Mammary epithelial cell (primary cell): ENCODE data around the gene SCYL2.

ENCODE experiments used
- EZH2 ChIP-seq: IDR thresholded peaks from 2 replicates; pipeline ENCODE4 v1.6.1; 2012; ENCODE audit warnings: low read length, inconsistent platforms, borderline replicate concordance
- TF ChIP-seq, protein P1 (sequence below), 2 donors: IDR thresholded peaks in 1 of 2; conservative IDR thresholded peaks in 1 of 2; 2 replicates each; pipeline ENCODE4 v1.5.1; 2011 to 2012; ENCODE audit warnings: inconsistent platforms in 2 of 2, low read length in 2 of 2, mild to moderate bottlenecking in 2 of 2, control low read depth in 1 of 2, low read depth in 1 of 2; ENCODE audit not compliant: insufficient read depth in 1 of 2; ENCODE audit errors: extremely low read depth in 1 of 2

DNA sequence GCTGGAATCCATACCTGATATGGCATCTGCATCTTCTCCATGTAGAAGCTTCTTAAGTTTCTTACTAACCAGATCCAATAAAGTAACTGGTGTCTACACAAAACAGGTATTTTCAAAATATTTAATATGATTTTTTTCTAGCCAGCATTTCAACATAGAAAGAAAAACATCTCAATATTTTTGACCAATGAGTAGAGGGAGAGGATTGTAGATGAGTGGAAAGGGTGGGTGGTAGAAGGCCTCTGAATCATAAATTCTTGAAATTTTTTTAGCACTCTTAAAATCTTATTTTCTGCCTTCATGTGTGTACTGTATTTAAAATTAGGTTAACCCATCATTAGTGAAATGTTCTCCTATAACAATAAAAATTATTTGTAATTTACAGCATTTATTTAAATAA is 18.1 kb upstream of the SCYL2 start:
- TF ChIP-seq, protein P1, sequence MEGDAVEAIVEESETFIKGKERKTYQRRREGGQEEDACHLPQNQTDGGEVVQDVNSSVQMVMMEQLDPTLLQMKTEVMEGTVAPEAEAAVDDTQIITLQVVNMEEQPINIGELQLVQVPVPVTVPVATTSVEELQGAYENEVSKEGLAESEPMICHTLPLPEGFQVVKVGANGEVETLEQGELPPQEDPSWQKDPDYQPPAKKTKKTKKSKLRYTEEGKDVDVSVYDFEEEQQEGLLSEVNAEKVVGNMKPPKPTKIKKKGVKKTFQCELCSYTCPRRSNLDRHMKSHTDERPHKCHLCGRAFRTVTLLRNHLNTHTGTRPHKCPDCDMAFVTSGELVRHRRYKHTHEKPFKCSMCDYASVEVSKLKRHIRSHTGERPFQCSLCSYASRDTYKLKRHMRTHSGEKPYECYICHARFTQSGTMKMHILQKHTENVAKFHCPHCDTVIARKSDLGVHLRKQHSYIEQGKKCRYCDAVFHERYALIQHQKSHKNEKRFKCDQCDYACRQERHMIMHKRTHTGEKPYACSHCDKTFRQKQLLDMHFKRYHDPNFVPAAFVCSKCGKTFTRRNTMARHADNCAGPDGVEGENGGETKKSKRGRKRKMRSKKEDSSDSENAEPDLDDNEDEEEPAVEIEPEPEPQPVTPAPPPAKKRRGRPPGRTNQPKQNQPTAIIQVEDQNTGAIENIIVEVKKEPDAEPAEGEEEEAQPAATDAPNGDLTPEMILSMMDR (conservative IDR thresholded peaks at IDR 0.05 in 1 of 2, IDR thresholded peaks at IDR 0.05 in 1 of 2; ENCODE audit: extremely low read depth in 1 of 2, insufficient read depth in 1 of 2, low read depth in 1 of 2, low read length in 2 of 2) = no peak
- no peak for TF ChIP-seq EZH2
